Midbrain (tissue), 1 donor: ENCODE results near the gene DGLUCY.
"Not testable (repeated sequence)": the region's sequence is repeated elsewhere in the genome, so short reads cannot be mapped to it uniquely, and the experiment has no call there.

Experiments
- DNase-seq: peaks from one replicate; lab custom pipeline; 2025; lab: John Stamatoyannopoulos, UW

Gene DGLUCY

GRCh38 chr14:91113829-91114078 is at the start of gene DGLUCY:
DGLUCY (plus strand) TSS chr14:91114073; CDS start chr14:91160295, 46,222 bp downstream.
- DNase-seq = no peak

- DNase-seq = no peak
Measured at GRCh38 chr14:91065266-91065665, 48.6 kb upstream of the DGLUCY start.

GRCh38 chr14:91067186-91067585 is 46.7 kb upstream of the DGLUCY start:
- DNase-seq = no peak

GRCh38 chr14:91068642-91069041 is 45.2 kb upstream of the DGLUCY start:
- DNase-seq = no peak

- DNase-seq = no peak
Measured at GRCh38 chr14:91070572-91070971, 43.3 kb upstream of the DGLUCY start.

- no peak for DNase-seq
Measured at GRCh38 chr14:91075553-91075952, 38.3 kb upstream of the DGLUCY start.

GRCh38 chr14:91078095-91078737 is 35.7 kb upstream of the DGLUCY start:
- DNase-seq = no peak

GRCh38 chr14:91080071-91080470 is 33.8 kb upstream of the DGLUCY start:
- no peak for DNase-seq

GRCh38 chr14:91082282-91082681 is 31.6 kb upstream of the DGLUCY start:
- no peak for DNase-seq

- no peak for DNase-seq
Measured at GRCh38 chr14:91084516-91084915, 29.4 kb upstream of the DGLUCY start.

- DNase-seq = not testable (repeated sequence)
Measured at GRCh38 chr14:91087470-91087869, 26.4 kb upstream of the DGLUCY start.

GRCh38 chr14:91088585-91089235 is 25.2 kb upstream of the DGLUCY start:
- DNase-seq = no peak

- DNase-seq = no peak
Measured at GRCh38 chr14:91089958-91090535, 23.8 kb upstream of the DGLUCY start.

GRCh38 chr14:91090743-91091142 is 23.1 kb upstream of the DGLUCY start:
- no peak for DNase-seq

GRCh38 chr14:91092073-91092472 is 21.8 kb upstream of the DGLUCY start:
- DNase-seq = no peak

- DNase-seq = not testable (repeated sequence)
Measured at GRCh38 chr14:91093743-91094472, 20.0 kb upstream of the DGLUCY start.

GRCh38 chr14:91094772-91095171 is 19.1 kb upstream of the DGLUCY start:
- DNase-seq = no peak

- no peak for DNase-seq
Measured at GRCh38 chr14:91095178-91095577, 18.7 kb upstream of the DGLUCY start.

GRCh38 chr14:91097657-91098056 is 16.2 kb upstream of the DGLUCY start:
- DNase-seq = not testable (repeated sequence)

- DNase-seq = no peak
Measured at GRCh38 chr14:91098591-91098990, 15.3 kb upstream of the DGLUCY start.

GRCh38 chr14:91100102-91100501 is 13.8 kb upstream of the DGLUCY start:
- no peak for DNase-seq

- no peak for DNase-seq
Measured at GRCh38 chr14:91103116-91103515, 10.8 kb upstream of the DGLUCY start.
